H1 (cell line): ENCODE results near the gene ABHD17B.

Experiments
- CTCF ChIP-seq, 3 experiments: IDR thresholded peaks; 1 replicate in 2 of 3; 2 replicates in 1 of 3; pipeline versions ENCODE4 v1.5.1 to v1.6.1; 2011; ENCODE audit warnings: low read length in 3 of 3, mild to moderate bottlenecking in 3 of 3, inconsistent platforms in 2 of 3, low read depth in 1 of 3, moderate library complexity in 1 of 3; ENCODE audit not compliant: insufficient read depth in 1 of 3; ENCODE audit errors: control extremely low read depth in 1 of 3
- EZH2 ChIP-seq: fragments of 200-600 bp; sonication (generic); IDR thresholded peaks from 2 replicates; pipeline ENCODE4 v1.7.1; 2012; ENCODE audit warnings: low read depth, mild to moderate bottlenecking, moderate library complexity, low read length, inconsistent platforms; ENCODE audit not compliant: severe bottlenecking
- JUN ChIP-seq: IDR thresholded peaks from 2 replicates; pipeline ENCODE4 v1.6.1; 2011; ENCODE audit warnings: low read depth, mild to moderate bottlenecking, improper control_type of control experiment, low read length
- RNF2 ChIP-seq: fragments of 200-900, 300-1000 bp; sonication (generic); IDR thresholded peaks from 2 replicates; pipeline ENCODE4 v1.7.1; 2016; ENCODE audit warnings: borderline replicate concordance, low read depth, mild to moderate bottlenecking, antibody characterized with exemption, low read length; ENCODE audit not compliant: poor library complexity, severe bottlenecking; ENCODE audit errors: missing control alignments

- TF ChIP-seq EZH2 (no peak), RNF2 (no peak), CTCF (IDR thresholded peaks at IDR 0.05; ENCODE audit: control extremely low read depth in 1 of 3, insufficient read depth in 1 of 3, low read depth in 1 of 3, low read length in 3 of 3) (no peak), JUN (no peak)
These were observed 49.4 kb downstream of the ABHD17B start for GRCh38 chr9:71861618-71862017.
